GM21526 (cell line): ENCODE measurements around the gene LMX1B.

Experiments
- ATAC-seq: cut with Tn5 transposase; IDR thresholded peaks from one replicate; pipeline ENCODE4 v1.9.1; 2021; ENCODE audit warnings: moderate library complexity; ENCODE audit not compliant: unreplicated experiment, low FRiP score

Gene LMX1B

DNA sequence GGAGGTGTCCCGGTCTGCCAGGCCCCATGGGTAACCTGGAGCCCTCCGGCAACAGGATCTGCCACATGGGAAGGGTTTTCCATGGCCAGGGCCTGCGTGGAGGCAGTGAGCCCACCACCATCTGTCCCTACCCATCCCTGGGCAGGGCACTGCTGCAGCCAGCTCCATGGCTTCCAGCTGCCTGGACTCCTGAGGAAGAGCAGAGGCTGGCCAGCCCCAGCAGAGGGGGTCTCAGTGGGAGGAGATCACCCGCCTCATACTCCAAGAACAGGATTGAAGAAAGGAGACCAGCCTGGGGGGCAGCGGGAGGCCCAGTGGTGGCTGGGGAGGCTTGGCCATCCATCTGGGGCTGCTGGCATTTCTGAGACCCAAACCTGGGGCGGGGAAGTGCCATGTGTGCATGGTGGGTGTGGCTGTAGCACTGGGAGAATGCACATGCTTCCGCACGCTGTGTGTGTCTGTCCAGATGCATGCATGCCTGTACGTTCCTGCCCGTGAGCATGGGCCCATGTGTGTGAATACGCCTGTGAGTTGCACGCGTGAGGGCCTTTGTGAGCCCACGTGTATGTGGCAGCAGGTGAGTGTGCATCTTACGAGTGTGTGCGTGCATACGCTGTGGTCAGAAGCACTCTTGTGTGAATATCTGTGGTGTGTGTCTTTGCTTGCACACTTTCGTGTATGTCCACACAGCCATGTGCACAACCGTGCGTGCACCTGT is 78.5 kb downstream of the LMX1B start:
- no peak for ATAC-seq

GRCh38 chr9:126692759-126693427 is 79.2 kb downstream of the LMX1B start:
- ATAC-seq, result no peak

GRCh38 chr9:126693428-126693944 is 79.8 kb downstream of the LMX1B start:
- no peak for ATAC-seq

GRCh38 chr9:126694206-126695081 is 80.7 kb downstream of the LMX1B start:
- no peak for ATAC-seq

DNA sequence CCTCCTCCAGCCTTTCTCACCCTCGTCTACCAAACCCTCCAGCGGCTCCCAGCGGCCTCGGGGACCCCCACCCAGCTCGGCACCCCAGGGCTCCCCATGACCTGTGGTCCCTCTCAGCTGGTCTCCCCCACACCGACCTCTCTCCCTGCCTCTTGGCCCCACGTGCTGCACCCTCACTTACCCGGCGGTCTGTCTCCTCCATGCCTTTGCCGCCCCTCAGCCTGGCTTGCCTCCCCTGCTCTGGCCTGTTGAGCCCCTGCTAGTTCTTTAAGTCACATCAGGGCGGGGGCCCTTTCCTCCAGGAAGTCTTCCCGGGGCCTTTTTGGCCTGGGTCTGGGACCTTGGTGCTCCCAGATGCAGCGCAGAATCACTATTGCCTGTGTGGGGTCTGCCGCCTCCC is 81.5 kb downstream of the LMX1B start:
- ATAC-seq, result no peak

- ATAC-seq, result no peak
Measured at GRCh38 chr9:126695701-126696400, 82.1 kb downstream of the LMX1B start.

GRCh38 chr9:126696401-126697145 is 82.8 kb downstream of the LMX1B start:
- ATAC-seq, result no peak

DNA sequence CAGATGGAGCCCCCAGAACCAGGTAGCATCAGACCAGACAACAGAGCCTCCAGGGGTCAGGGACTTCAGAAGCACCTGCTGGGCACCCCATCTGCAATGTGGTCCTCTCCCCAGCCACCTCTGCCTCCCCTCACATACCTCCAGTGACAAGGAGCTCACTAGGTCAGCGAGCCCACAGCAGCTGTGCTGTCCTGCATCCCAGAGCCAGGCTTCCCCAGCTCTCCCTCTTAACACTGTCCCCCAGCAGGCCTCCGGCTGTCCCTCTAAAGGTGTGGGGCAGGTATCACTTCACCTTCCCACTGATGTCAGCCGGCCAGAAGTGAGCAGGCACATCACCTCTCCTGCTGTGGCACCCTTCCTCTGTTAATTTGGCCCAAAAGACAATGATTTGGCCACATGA is 83.6 kb downstream of the LMX1B start:
- no peak for ATAC-seq

DNA sequence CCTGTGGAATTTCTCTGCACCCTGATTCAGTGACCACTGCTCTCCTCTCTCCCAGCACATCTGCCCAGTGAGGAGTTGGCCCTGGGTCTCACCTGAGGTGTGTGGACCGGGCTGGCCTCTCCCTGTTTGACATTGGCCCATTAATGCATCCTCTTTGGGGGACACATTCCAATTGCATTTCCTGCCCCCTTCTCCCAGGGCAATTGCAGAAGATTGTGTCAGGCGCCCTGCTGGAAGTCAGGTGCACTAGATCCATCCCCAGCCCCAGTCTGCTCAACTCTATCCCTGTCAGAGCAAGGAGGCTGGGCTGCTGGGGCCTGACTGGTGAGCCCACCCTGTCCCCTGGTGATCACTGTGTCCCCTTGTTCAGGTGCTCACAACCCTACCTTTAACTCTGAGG is 84.5 kb downstream of the LMX1B start:
- ATAC-seq, result no peak

GRCh38 chr9:126698756-126699155 is 85.0 kb downstream of the LMX1B start:
- no peak for ATAC-seq

- no peak for ATAC-seq
Measured at GRCh38 chr9:126699401-126699881, 85.7 kb downstream of the LMX1B start.

- ATAC-seq, result no peak
Measured at GRCh38 chr9:126700296-126700695, 86.6 kb downstream of the LMX1B start.

DNA sequence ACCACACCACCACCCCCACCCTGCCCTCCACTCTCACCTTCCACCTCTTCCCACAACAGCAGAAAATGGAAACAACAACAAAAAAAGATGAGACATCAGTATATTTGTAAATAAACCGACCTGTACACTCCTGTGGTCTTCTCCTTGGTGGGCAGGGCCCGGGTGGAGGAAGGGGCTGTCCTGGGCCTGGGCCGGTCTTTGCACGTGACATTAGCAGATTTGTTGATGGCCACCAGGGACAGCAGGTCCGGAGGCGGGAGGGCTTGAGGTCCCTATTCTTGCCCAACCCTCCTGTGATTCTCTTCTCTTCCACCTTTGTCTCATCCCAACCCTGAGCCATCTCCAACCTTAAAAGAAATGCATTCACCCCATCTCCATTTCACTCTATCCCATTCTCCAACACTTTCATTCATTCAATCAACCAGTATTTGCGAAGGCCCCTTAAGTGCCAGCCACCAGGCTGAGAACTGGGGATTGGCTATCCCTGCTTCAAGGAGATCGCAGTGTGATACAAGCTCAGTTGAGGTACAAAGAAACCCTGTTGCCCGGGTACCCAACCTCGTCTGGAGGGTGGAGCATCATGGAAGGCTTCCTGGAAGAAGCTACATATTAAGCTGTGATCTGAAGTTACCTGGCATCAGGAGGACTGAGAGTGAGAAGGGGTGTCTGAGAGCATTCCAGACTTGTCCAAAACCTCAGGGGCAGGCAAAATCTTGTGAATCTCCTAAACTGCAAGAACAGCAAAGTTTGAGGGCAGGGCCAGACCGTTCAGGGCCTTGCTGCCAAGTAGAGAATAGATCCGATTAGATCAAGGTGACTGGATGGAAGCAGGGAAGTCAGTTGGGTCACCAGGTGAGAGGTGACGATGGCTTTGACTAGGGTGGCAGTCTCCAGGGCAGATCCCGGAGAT is 87.4 kb downstream of the LMX1B start:
- ATAC-seq, result no peak

GRCh38 chr9:126701813-126702140 is 88.0 kb downstream of the LMX1B start:
- no peak for ATAC-seq

DNA sequence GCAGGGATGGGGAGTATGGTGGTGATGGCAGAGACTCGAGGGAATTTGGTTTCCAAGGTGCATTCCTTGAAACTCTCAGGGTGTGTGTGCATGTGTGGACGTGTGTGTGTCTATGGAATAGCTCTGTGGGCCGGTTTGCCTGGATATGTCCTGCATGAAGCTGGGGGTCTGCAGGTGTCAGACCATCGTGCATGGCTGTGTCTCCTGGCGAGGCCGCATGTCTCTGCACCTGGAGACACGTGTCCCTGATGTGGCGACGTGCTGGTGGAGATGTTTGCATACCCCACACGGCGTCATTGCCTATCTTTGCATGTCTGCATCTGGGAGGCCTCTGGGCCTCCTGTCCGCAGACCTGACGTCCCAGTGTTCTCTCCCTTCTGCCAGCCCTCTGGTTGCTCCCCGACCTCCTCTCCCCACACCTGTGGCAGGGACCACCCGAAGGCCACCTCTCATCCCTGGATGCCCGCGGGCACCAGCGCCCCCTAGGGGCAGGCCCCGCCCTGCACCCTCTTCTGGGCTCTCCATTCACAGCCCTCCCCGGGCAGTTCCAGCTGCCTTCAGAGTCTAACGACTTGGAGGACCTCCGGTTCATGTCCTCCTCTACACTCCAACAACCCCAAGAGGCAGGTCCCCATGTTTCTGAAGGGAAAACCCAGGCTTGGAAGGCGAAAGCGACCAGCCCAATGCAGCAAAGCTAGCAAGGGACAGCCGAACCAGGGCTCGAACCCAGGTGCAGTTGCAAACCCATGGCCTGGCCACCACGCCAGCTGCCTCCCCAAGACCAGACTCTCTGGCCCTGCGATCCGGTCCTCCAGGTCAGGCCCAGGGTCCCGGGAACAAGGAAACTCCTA is 88.6 kb downstream of the LMX1B start:
- no peak for ATAC-seq

DNA sequence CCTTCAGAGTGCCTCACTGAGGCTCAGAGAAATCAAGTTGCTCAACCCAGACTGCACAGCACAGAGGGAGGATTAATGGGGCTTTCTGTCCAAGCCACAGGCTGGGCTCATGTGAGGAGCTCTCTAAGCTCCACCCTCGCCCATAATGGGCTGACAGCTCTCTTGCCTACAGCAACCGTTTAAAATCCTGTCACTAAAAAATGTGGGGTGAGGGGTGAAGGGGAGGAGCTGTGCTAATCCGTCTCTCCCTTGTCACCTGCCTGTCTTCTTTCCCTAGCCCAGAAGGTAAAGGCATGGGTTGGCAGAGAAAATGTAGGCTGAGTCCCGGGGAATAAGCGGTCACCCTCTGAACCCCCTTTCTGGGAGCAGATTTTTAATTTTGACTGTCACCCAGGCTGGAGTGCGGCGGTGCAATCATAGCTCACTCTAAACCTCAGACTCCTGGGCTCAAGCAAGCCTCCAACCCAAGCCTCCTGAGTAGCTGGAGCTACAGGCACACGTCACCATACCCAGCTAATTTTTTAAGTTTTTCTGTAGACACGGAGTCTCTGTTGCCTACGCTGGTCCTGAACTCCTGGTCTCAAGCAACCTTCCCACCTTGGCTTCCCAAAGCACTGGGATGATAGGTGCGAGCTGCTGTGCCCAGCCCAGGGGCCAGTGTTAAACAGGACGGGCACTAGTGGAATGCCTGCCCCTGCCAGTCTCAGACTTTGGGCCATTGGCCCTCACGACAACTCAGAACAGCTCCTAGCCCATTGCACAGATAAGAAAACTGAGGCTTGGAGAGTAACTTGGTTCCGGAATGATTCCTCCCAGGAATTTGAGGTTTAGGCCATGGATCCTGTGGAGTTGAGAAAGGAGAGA is 89.5 kb downstream of the LMX1B start:
- no peak for ATAC-seq

GRCh38 chr9:126703866-126704156 is 90.1 kb downstream of the LMX1B start:
- no peak for ATAC-seq
